ENCODE measurements around the gene PCDH15.

DNA sequence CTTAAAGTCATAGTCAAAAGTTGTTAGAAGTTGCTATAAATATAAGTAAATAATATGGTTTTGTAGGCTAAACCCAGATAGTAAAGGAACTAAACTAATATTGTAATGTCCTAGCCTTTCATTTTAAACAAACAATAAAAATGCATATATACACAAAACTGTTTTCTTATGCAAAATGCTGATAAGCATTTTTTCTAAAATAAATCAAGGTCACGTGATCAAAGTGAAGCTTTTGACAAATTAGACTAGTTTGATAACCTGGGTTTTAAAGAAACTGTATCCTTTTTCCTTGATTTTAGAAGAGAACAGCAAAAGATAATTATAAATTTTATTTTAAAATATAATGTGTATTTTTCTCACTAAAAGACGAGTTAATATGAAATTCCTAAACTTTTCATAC is 313.3 kb downstream of the PCDH15 start:
- TF ChIP-seq, protein P1, sequence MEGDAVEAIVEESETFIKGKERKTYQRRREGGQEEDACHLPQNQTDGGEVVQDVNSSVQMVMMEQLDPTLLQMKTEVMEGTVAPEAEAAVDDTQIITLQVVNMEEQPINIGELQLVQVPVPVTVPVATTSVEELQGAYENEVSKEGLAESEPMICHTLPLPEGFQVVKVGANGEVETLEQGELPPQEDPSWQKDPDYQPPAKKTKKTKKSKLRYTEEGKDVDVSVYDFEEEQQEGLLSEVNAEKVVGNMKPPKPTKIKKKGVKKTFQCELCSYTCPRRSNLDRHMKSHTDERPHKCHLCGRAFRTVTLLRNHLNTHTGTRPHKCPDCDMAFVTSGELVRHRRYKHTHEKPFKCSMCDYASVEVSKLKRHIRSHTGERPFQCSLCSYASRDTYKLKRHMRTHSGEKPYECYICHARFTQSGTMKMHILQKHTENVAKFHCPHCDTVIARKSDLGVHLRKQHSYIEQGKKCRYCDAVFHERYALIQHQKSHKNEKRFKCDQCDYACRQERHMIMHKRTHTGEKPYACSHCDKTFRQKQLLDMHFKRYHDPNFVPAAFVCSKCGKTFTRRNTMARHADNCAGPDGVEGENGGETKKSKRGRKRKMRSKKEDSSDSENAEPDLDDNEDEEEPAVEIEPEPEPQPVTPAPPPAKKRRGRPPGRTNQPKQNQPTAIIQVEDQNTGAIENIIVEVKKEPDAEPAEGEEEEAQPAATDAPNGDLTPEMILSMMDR (conservative IDR thresholded peaks at IDR 0.05; ENCODE audit: low read depth, low read length): no peak
- TF ChIP-seq EZH2 (IDR thresholded peaks at IDR 0.05; ENCODE audit: borderline replicate concordance, low read depth, low read length, poor library complexity, severe bottlenecking): no peak

Measured in A673 (cell line).